ENCODE measurements around the gene ADAMTS16. TPM values are rescaled to one million over a fixed set of nuclear protein-coding genes. Genes with fewer than 3 reads are reported as not detected.

The ADAMTS16 gene
- total RNA-seq, 1 experiment from 2014 or later, result not detected

DNA sequence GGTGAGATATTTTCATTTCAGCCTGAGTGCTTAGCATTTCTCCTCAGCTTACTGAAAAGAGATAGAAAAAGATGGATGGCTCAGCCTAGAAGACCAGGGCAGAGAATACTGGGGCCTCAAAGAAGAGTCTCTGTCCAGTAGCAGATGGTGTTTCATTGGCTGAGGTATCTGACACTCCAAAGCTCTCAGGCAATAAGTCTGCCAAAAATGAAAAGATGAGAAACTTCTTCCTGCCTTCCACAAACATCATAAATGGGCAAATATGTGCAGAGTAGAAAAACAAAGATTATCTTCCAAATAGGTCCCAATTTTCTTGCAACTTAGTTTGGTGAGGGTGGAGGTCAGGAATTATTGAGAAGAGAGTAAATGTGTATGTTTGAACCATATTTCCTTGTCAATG is 195.0 kb downstream of the ADAMTS16 start:
- Mint-ChIP-seq H3K36me3 (ENCODE audit: insufficient read depth, unreplicated experiment) (no peaks in the 10 kb centered on the region), H3K4me3 (ENCODE audit: low read depth, unreplicated experiment) (no peak overlapping the region), H3K27me3 (ENCODE audit: unreplicated experiment) (no peaks in the 10 kb centered on the region), H3K9me3 (ENCODE audit: low read depth, unreplicated experiment) (peaks cover 2% of the 10 kb centered on the region), H3K27ac (ENCODE audit: unreplicated experiment) (no peak overlapping the region), H3K4me1 (ENCODE audit: low read depth, unreplicated experiment) (no peaks in the 10 kb centered on the region)
- DNase-seq, result no peak
- TF ChIP-seq, protein P1, sequence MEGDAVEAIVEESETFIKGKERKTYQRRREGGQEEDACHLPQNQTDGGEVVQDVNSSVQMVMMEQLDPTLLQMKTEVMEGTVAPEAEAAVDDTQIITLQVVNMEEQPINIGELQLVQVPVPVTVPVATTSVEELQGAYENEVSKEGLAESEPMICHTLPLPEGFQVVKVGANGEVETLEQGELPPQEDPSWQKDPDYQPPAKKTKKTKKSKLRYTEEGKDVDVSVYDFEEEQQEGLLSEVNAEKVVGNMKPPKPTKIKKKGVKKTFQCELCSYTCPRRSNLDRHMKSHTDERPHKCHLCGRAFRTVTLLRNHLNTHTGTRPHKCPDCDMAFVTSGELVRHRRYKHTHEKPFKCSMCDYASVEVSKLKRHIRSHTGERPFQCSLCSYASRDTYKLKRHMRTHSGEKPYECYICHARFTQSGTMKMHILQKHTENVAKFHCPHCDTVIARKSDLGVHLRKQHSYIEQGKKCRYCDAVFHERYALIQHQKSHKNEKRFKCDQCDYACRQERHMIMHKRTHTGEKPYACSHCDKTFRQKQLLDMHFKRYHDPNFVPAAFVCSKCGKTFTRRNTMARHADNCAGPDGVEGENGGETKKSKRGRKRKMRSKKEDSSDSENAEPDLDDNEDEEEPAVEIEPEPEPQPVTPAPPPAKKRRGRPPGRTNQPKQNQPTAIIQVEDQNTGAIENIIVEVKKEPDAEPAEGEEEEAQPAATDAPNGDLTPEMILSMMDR (IDR thresholded peaks at IDR 0.05; ENCODE audit: unreplicated experiment), result no peak
- intact Hi-C loops (cut with micrococcal nuclease; ENCODE audit: unreplicated experiment), result no loop called here
- CTCF ChIA-PET, result no interaction called here
- no TSS peak for BruUV-seq (replicated peaks)

DNA sequence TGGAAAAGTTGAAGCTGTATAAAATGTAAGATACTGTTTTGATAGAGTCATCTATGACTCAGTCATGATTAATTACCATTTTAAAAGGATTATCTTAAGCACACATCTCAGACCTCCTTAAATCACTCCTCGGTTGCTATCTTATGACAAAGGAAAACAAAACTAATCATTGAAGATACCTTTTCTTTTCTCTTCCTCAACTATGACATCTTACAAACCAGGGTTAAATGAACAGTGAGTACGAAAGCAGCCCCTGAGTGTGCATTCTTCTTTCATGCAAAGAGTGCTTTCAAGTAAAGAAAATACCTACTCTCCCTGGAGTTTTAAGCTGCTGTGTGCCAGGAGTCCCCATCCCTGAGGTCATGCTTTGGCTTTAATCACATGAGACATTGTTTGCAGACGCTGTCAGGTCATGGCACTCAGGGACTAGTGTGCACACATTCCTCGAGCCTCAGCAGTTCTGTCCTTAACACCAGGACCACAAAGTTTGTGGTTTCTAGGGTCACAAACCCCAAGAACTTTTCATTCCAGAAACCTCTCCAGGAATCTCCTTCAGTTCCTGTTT is 195.7 kb downstream of the ADAMTS16 start:
- no peaks in the 10 kb centered on the region for H3K4me1 Mint-ChIP-seq (ENCODE audit: low read depth, unreplicated experiment)
- no peaks in the 10 kb centered on the region for H3K27me3 Mint-ChIP-seq (ENCODE audit: unreplicated experiment)
- intact Hi-C loops (cut with micrococcal nuclease; ENCODE audit: unreplicated experiment), result no loop called here

DNA sequence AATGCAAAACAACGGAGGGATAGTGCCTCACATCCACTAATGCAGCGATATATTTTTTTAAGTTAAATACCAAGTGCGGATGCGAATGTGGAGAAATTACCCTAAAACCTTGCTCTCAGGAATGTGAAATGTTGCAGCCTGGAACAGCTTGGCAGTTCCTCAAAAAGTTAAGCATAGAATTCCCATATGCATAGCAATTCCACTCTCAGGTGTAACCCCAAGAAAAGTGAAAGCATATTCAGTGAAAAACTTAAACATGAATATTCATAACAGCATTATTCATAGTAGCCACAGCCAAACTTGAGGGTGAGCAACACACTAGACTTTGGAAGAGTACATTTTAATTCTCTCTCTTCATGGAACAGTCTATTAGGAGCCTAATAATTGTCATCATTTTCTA is 199.1 kb downstream of the ADAMTS16 start:
- TF ChIP-seq, protein P1 (IDR thresholded peaks at IDR 0.05; ENCODE audit: unreplicated experiment), result no peak
- no peak overlapping the region for H3K27ac Mint-ChIP-seq (ENCODE audit: unreplicated experiment)
- intact Hi-C loops (cut with micrococcal nuclease; ENCODE audit: unreplicated experiment), result no loop called here
- H3K9me3 Mint-ChIP-seq (ENCODE audit: low read depth, unreplicated experiment), result peaks cover 8% of the 10 kb centered on the region
- CTCF ChIA-PET, result no interaction called here
- DNase-seq, result no peak
- no peaks in the 10 kb centered on the region for H3K27me3 Mint-ChIP-seq (ENCODE audit: unreplicated experiment)
- no peaks in the 10 kb centered on the region for H3K36me3 Mint-ChIP-seq (ENCODE audit: insufficient read depth, unreplicated experiment)
- H3K4me1 Mint-ChIP-seq (ENCODE audit: low read depth, unreplicated experiment), result no peaks in the 10 kb centered on the region
- no TSS peak for BruUV-seq (replicated peaks)
- no peak overlapping the region for H3K4me3 Mint-ChIP-seq (ENCODE audit: low read depth, unreplicated experiment)

More for the DNA sequence above, 195.7 kb downstream of the ADAMTS16 start:
- H3K36me3 Mint-ChIP-seq (ENCODE audit: insufficient read depth, unreplicated experiment), result no peaks in the 10 kb centered on the region
- CTCF ChIA-PET, result no interaction called here
- TF ChIP-seq, protein P1 (IDR thresholded peaks at IDR 0.05; ENCODE audit: unreplicated experiment), result no peak
- peaks cover 6% of the 10 kb centered on the region for H3K9me3 Mint-ChIP-seq (ENCODE audit: low read depth, unreplicated experiment)
- H3K27ac Mint-ChIP-seq (ENCODE audit: unreplicated experiment), result no peak overlapping the region
- no peak overlapping the region for H3K4me3 Mint-ChIP-seq (ENCODE audit: low read depth, unreplicated experiment)
- no peak for DNase-seq
- no TSS peak for BruUV-seq (replicated peaks)

DNA sequence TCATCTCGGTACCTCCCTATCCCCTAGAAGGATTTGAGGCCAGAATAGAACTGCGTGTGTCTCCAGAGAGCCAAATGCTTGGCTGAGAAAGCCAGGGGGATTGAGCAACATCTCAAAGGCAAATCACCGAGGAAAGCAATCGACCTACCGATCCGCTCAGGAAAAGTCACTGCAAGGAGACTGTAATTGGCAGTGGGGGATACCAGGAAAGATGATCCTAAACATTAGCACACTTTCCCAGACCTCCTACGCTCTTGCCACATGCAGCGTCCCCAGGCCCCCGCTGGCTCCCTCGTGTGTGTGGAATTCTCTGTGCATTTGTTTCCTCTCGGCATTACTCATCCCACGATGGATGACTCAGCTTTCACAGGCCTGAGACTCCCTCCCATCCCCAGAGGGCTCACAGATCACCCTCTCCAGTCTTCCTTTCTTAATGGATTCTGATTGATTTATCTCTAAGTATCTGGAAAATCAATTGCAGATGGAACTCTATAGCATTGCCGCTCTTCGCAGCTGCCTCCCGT is 200.1 kb downstream of the ADAMTS16 start:
- no peak for DNase-seq
- no peak overlapping the region for H3K4me3 Mint-ChIP-seq (ENCODE audit: low read depth, unreplicated experiment)
- H3K4me1 Mint-ChIP-seq (ENCODE audit: low read depth, unreplicated experiment), result no peaks in the 10 kb centered on the region
- no peaks in the 10 kb centered on the region for H3K36me3 Mint-ChIP-seq (ENCODE audit: insufficient read depth, unreplicated experiment)
- intact Hi-C loops (cut with micrococcal nuclease; ENCODE audit: unreplicated experiment), result loop anchor here (1.0 kb wide), 1 partner anchor 41 kb away; no protein-coding TSS in a partner anchor
- TF ChIP-seq, protein P1 (IDR thresholded peaks at IDR 0.05; ENCODE audit: unreplicated experiment), result no peak
- H3K9me3 Mint-ChIP-seq (ENCODE audit: low read depth, unreplicated experiment), result peaks cover 7% of the 10 kb centered on the region
- no TSS peak for BruUV-seq (replicated peaks)
- CTCF ChIA-PET, result interaction anchor here (0.6 kb wide), 1 partner anchor 35 kb away, joined by 4 read pairs; no protein-coding TSS in a partner anchor
- H3K27me3 Mint-ChIP-seq (ENCODE audit: unreplicated experiment), result no peaks in the 10 kb centered on the region
- H3K27ac Mint-ChIP-seq (ENCODE audit: unreplicated experiment), result no peak overlapping the region
